Measurements from ENCODE around the gene RILPL1.
"Not testable (repeated sequence)": the region's sequence is repeated elsewhere in the genome, so short reads cannot be mapped to it uniquely, and the experiment has no call there.

RILPL1 gene

GRCh38 chr12:123453165-123453564, 80.4 kb downstream of the RILPL1 start:
- DNase-seq: no peak

- DNase-seq: not testable (repeated sequence)
Measured at GRCh38 chr12:123452276-123452550, 81.3 kb downstream of the RILPL1 start.

GRCh38 chr12:123450636-123451035, 82.9 kb downstream of the RILPL1 start:
- no peak for DNase-seq

- DNase-seq: no peak
Measured at GRCh38 chr12:123449856-123450255, 83.7 kb downstream of the RILPL1 start.

DNA sequence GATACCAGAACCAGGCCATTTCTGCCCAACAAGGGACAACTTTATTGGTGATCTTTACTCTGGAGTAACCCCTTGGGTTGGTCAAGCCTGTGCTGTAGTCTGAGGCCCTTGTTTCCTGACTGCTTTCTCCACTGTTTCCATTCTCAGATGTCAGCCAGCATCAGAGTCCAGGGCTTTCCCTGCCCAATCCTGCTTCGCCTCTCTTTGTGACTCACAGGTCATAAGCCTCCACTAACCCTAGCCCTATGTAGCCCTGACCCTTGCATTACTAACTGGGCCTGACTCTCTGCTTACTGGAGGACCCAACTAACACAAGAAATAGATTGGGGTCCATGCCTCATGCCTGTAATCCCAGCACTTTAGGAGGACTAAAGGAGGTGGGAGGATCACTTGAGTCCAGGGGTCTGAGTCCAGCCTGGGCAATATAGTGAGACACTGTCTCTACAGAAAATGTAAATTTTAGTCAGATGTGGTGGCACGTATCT, 84.2 kb downstream of the RILPL1 start:
- DNase-seq: no peak

GRCh38 chr12:123446333-123446713, 87.2 kb downstream of the RILPL1 start:
- no peak for DNase-seq

GRCh38 chr12:123445388-123446332, 87.9 kb downstream of the RILPL1 start:
- no peak for DNase-seq

GRCh38 chr12:123444092-123445026, 89.2 kb downstream of the RILPL1 start:
- no peak for DNase-seq

GRCh38 chr12:123442774-123443173, 90.7 kb downstream of the RILPL1 start:
- no peak for DNase-seq

- no peak for DNase-seq
Measured at GRCh38 chr12:123441523-123442164, 91.9 kb downstream of the RILPL1 start.

GRCh38 chr12:123436017-123436964, 97.2 kb downstream of the RILPL1 start, which contains the start of gene RILPL2:
Gene RILPL2, minus strand, starts transcription at chr12:123436684. Its CDS starts 264 bp downstream, at chr12:123436420.
- peak; percentile 94 for DNase-seq

- DNase-seq: no peak
Measured at GRCh38 chr12:123435636-123436016, 97.9 kb downstream of the RILPL1 start.

GRCh38 chr12:123433615-123434014, 99.9 kb downstream of the RILPL1 start:
- no peak for DNase-seq

DNA sequence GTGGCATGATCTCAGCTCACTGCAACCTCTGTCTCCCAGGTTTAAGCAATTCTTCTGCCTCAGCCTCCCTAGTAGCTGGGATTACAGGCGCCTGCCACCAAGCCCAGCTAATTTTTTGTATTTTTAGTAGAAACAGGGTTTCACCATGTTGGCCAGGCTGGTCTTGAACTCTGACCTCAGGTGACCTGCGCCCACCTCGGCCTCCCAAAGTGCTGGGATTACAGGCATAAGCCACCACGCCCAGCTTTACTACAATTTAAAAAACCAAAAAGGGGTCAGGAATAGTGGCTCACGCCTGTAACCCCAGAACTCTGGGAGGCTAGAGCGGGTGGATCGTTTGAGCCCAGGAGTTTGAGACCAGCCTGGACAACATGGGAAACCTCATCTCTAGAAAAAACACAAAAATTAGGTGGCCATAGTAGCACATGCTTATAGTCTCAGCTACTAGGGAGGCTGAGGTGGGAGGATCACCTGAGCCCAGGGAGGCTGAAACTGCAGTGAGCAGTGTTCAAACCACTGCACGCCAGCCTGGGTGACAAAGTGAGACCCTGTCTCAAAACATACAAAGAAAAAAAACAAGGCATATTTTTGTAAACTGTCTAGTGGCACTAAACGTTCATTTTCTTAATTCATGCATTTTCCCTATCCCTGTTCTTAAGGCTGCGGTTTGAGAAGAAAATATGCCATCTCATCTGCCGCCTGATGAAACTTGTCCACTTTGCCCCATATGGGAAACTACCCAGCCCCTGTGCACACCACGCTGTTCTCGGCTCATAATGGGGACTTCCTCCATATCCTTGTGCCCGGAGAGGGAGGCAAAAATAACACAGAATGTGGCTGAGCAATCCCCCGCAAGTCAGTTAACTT, 101.3 kb downstream of the RILPL1 start:
- DNase-seq: not testable (repeated sequence)

GRCh38 chr12:123429101-123429500, 104.4 kb downstream of the RILPL1 start:
- not testable (repeated sequence) for DNase-seq

- DNase-seq: no peak
Measured at GRCh38 chr12:123428591-123428990, 104.9 kb downstream of the RILPL1 start.

DNA sequence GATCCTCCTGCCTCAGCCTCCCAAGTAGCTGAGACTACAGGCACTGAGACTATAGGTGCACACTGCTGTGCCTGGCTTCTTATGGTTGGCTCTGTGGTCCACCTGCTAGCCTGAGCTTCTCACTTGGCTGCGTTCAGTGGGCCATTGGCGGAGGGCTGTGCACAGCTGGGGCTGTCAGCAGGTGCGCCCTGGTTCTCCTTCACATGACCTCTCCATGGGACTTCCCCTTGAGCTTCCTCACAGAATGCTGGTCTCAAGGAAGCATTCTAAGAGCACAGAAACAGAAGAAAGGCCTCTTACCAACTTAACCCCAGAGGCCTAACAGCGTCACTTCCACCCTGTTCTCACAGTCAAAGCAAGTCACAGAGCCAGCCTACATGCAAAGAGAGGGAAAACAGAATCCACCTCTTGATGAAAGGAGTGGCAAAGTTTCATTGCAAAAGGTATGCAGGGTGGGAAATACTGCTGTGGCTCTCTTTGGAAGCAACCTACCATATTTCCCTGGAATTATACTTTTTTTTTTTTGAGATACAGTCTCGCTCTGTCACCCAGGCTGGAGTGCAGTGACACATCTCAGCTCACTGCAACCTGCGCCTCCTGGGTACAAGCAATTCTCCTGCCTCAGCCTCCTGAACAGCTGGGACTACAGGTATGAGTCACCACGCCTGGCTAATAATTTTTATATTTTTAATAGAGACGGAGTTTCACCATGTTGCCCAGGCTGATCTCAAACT, 106.3 kb downstream of the RILPL1 start:
- DNase-seq: no peak

GRCh38 chr12:123421314-123421713, 112.2 kb downstream of the RILPL1 start:
- DNase-seq: no peak

Measured in activated CD8-positive, alpha-beta memory T cell treated with anti-CD3 and anti-CD28 coated beads, Interleukin-2, amount 50 U/mL, for 48 hours (primary cell).